Loucy (cell line): ENCODE measurements around the gene AGAP1.

Source experiments
- EZH2phosphoT487 ChIP-seq: fragments of 200-600 bp; IDR thresholded peaks from 2 replicates; pipeline ENCODE4 v1.6.1; 2018; ENCODE audit warnings: antibody characterized with exemption, mild to moderate bottlenecking, moderate library complexity, borderline replicate concordance
- TF ChIP-seq, protein P1 (sequence below): fragments of 200-600 bp; sonication (generic); conservative IDR thresholded peaks from 2 replicates; pipeline ENCODE4 v1.5.1; 2014; ENCODE audit warnings: mild to moderate bottlenecking, antibody characterized with exemption, low read length

DNA sequence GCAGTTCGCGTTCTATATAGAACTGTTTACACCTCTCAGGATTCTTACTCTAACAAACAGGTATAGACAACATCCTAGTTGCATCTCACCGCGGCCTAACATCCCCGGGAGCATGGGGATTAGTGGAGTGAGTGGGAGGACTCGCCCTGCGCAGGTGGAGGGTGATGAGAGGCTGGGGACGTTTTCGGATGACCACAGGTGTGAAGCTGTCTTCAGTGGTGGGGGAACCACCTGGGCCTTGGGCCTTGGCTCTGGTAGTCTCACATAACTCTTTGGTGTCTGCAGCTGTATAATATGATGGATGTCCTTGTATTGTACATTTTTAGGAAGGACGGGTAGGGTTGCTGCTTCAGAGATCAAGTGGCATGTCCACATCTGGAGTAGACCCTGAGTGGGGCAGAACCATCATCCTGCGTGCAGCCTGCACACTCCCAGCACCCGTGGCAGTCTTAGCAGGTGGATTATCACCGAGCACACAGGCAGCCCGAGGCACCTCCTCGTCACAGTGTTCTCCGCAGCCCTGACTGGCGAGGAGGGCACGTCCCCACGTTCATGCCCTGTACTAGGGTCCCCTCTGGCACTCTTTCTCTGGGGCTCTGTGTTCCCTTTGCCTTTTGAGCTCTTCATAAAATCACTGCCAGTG, 56.0 kb downstream of the AGAP1 start:
- TF ChIP-seq, protein P1, sequence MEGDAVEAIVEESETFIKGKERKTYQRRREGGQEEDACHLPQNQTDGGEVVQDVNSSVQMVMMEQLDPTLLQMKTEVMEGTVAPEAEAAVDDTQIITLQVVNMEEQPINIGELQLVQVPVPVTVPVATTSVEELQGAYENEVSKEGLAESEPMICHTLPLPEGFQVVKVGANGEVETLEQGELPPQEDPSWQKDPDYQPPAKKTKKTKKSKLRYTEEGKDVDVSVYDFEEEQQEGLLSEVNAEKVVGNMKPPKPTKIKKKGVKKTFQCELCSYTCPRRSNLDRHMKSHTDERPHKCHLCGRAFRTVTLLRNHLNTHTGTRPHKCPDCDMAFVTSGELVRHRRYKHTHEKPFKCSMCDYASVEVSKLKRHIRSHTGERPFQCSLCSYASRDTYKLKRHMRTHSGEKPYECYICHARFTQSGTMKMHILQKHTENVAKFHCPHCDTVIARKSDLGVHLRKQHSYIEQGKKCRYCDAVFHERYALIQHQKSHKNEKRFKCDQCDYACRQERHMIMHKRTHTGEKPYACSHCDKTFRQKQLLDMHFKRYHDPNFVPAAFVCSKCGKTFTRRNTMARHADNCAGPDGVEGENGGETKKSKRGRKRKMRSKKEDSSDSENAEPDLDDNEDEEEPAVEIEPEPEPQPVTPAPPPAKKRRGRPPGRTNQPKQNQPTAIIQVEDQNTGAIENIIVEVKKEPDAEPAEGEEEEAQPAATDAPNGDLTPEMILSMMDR: no peak
- TF ChIP-seq EZH2phosphoT487: no peak
